Body of pancreas (tissue), 4 donors: ENCODE data around the gene TYMS. TPM values are rescaled to one million over a fixed set of nuclear protein-coding genes. Genes with fewer than 3 reads are reported as not detected.

ENCODE experiments used
- ATAC-seq: fragments of 150-250 bp; one replicate; pipeline ENCODE4 v1.9.1; 2016
- DNase-seq, 4 donors: peaks; one replicate each; pipeline ENCODE4 v3.0.0-alpha.2; 2019
- H3K27ac ChIP-seq, 4 donors: fragments of 200-600 bp; sonication (generic); 1 replicate in 3 of 4; 2 replicates in 1 of 4; pipeline versions ENCODE4 v1.5.1 to v1.6.1; 2016 to 2019; ENCODE audit warnings: mild to moderate bottlenecking in 1 of 4, mixed read lengths in 1 of 4, moderate library complexity in 1 of 4
- H3K27me3 ChIP-seq, 2 donors: fragments of 200-600 bp; sonication (generic); one replicate each; pipeline ENCODE4 v1.6.0; 2016; ENCODE audit warnings: mild to moderate bottlenecking in 1 of 2
- H3K36me3 ChIP-seq, 2 donors: fragments of 200-600 bp; sonication (generic); replicated peaks in 1 of 2; 2 replicates each; pipeline ENCODE4 v1.5.1; 2016; ENCODE audit warnings: low read depth in 2 of 2; ENCODE audit not compliant: insufficient read depth in 1 of 2
- H3K4me1 ChIP-seq: fragments of 200-600 bp; sonication (generic); one replicate; pipeline ENCODE4 v1.6.0; 2016
- H3K4me3 ChIP-seq, 2 donors: fragments of 200-600 bp; sonication (generic); 1 replicate in 1 of 2; 2 replicates in 1 of 2; pipeline ENCODE4 v1.5.1; 2016 to 2019
- H3K9me3 ChIP-seq, 3 donors: fragments of 200-600 bp; sonication (generic); 1 replicate in 2 of 3; 2 replicates in 1 of 3; pipeline ENCODE4 v1.5.1; 2016
- POLR2A ChIP-seq, 3 donors: fragments of 450-650 bp; IDR thresholded peaks; one replicate each; pipeline ENCODE4 v1.6.1; 2016; ENCODE audit warnings: antibody characterized with exemption in 3 of 3, mild to moderate bottlenecking in 2 of 3
- WGBS, 2 donors: methylation state at CpG; one replicate each; pipeline ENCODE4 v1.1.5; 2017; 5-methylcytosine and 5-hydroxymethylcytosine counted together
- intact Hi-C: fragments of 100-400 bp; cut with DNase I; formaldehyde crosslinking; loops from one replicate; pipeline ENCODE4 v1.15.1; 2023
- total RNA-seq, 2 donors: library from RNA; depleted of rRNA; stranded (reverse); fragments of >200 nt; gene quantifications; one replicate each; pipeline ENCODE4 v1.1.0, GENCODE V29; 2016
- TF ChIP-seq, protein P1 (sequence below), 7 experiments: fragments of 450-650 bp in 4 of 7; fragments of 200-600 bp in 3 of 7; sonication (generic) in 3 of 7; IDR thresholded peaks; one replicate each; pipeline ENCODE4 v1.5.1; 2016 to 2019; ENCODE audit warnings: antibody characterized with exemption in 7 of 7

Gene TYMS
- total RNA-seq, 2 donors from 2014 or later, result 1.8 to 7.6 TPM

DNA sequence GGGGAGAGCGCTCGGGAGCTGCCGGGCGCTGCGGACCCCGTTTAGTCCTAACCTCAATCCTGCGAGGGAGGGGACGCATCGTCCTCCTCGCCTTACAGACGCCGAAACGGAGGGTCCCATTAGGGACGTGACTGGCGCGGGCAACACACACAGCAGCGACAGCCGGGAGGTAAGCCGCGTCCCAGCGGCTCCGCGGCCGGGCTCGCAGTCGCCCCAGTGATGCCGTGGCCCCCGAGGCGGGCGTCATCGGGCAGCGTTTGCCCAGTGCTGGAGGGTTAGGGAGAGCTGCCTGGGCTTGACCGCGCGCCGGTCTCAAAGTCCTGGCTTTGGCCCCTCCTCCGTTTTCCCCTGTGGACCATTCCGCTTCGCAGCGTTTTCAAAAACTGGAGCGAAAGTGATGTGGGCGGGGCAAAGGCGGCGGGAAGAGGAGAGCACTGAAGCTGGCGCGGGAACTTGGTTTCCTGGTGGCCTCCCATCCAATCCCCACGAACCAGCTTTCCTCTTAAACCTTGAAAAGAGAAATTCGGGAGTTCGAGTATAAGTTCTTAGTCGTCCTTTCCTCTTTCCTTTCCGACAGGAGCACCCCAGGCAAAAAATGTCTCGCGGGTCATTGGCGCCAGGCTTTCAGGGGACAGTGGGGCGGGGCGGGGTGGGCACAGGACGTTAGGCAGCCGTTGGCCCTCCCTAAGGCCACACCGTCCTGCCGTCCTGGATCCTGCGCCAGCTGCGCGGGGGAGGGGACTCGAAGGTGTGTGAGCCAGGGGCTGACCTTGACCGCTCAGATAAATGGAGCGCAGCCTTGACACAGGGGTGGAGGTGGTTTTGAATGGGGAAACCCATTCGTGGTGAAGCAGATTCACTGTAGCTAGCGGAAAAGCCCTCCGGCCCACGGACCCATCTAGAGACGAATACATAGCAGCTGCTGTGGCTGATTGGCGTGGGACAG is 821 bp downstream of the TYMS start:
- ATAC-seq (peak; percentile 87), DNase-seq (peak; percentile 80 to 88 (median 84))
- Histone ChIP-seq H3K4me1 (peaks cover 17% of the 10 kb centered on the region), H3K9me3 (no peaks in the 10 kb centered on the region), H3K36me3 (no peaks in the 10 kb centered on the region), H3K27me3 (no peaks in the 10 kb centered on the region), H3K4me3 (peak overlapping the region; percentile 51 to 66), H3K27ac (peak overlapping the region; percentile 29 to 46 (median 38))
- intact Hi-C loops, result no loop called here
- TF ChIP-seq, protein P1, sequence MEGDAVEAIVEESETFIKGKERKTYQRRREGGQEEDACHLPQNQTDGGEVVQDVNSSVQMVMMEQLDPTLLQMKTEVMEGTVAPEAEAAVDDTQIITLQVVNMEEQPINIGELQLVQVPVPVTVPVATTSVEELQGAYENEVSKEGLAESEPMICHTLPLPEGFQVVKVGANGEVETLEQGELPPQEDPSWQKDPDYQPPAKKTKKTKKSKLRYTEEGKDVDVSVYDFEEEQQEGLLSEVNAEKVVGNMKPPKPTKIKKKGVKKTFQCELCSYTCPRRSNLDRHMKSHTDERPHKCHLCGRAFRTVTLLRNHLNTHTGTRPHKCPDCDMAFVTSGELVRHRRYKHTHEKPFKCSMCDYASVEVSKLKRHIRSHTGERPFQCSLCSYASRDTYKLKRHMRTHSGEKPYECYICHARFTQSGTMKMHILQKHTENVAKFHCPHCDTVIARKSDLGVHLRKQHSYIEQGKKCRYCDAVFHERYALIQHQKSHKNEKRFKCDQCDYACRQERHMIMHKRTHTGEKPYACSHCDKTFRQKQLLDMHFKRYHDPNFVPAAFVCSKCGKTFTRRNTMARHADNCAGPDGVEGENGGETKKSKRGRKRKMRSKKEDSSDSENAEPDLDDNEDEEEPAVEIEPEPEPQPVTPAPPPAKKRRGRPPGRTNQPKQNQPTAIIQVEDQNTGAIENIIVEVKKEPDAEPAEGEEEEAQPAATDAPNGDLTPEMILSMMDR (IDR thresholded peaks at IDR 0.05), result no peak
- peak in 2 of 3 donors; percentile 37 to 48 for TF ChIP-seq POLR2A (IDR thresholded peaks at IDR 0.05)
- WGBS, 2 donors, result 3 to 5% methylated on average over 40 to 69 of the region's 72 CpGs

DNA sequence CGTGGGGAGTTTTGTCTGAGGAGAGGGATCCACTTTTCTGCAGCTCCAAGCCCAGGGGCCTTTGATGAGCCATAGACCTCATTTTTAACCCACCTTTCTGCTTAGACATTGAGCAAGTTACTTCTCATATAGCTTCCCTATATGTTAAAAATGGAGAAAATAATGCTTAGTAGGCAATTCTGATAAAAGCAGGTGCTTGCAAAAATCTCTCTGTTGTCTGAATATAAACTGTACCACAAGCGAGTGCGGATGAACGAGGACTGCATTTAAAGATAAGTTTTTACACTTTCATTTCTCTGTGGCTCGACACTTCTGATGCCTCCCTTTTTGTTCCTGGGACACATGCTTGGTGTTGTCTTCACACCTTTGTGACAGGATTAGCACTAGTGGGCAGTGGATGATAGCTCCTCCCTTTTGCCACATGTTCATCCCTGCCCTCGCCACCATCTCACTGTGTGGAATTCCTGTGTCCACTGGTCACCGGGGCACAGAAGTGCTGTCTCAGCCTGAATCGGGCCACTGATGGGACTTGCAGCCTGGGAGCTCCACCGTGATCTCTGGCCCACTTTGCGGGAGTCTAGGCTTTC is 1.6 kb downstream of the TYMS start:
- Histone ChIP-seq H3K36me3 (no peaks in the 10 kb centered on the region), H3K4me3 (no peak overlapping the region), H3K4me1 (peaks cover 17% of the 10 kb centered on the region), H3K9me3 (no peaks in the 10 kb centered on the region), H3K27me3 (no peaks in the 10 kb centered on the region), H3K27ac (no peak overlapping the region)
- 76 to 77% methylated on average over 9 to 10 of the region's 10 CpGs for WGBS, 2 donors
- ATAC-seq, result no peak
- TF ChIP-seq POLR2A (IDR thresholded peaks at IDR 0.05), result no peak
- TF ChIP-seq, protein P1 (IDR thresholded peaks at IDR 0.05), result no peak
- intact Hi-C loops, result no loop called here
- DNase-seq, result no peak

DNA sequence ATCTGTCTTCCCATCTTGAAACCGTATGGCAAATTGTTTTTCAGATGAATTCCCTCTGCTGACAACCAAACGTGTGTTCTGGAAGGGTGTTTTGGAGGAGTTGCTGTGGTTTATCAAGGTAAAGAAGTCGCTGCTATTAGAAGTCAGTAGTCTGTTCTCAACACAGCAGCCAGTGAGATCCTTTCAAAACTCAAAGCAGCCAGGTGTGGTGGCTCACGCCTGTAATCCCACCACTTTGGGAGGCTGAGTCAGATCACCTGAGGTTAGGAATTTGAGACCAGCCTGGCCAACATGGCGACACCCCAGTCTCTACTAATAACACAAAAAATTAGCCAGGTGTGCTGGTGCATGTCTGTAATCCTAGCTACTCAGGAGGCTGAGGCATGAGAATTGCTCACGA is 2.1 kb downstream of the TYMS start:
- ATAC-seq (no peak), DNase-seq (no peak)
- intact Hi-C loops, result no loop called here
- Histone ChIP-seq H3K36me3 (no peaks in the 10 kb centered on the region), H3K27ac (no peak overlapping the region), H3K9me3 (no peaks in the 10 kb centered on the region), H3K4me3 (no peak overlapping the region), H3K27me3 (no peaks in the 10 kb centered on the region), H3K4me1 (peaks cover 17% of the 10 kb centered on the region)
- TF ChIP-seq, protein P1 (IDR thresholded peaks at IDR 0.05), result no peak
- 86 to 87% methylated on average over 6 of the region's 6 CpGs for WGBS, 2 donors

DNA sequence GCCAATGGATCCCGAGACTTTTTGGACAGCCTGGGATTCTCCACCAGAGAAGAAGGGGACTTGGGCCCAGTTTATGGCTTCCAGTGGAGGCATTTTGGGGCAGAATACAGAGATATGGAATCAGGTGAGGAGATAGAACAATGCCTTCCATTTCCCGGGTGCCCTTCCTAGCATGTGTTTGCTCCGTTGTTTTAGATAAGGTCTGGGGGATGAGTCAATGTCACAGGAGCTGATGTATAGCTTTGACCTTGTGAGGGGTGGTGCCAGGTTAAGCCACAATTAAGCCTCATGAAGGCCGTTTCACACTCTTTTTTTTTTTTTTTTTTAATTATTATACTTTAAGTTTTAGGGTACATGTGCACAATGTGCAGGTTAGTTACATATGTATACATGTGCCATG is 4.7 kb downstream of the TYMS start:
- DNase-seq (no peak), ATAC-seq (no peak)
- Histone ChIP-seq H3K4me3 (no peak overlapping the region), H3K27me3 (no peaks in the 10 kb centered on the region), H3K9me3 (no peaks in the 10 kb centered on the region), H3K4me1 (peaks cover 7% of the 10 kb centered on the region), H3K27ac (no peak overlapping the region), H3K36me3 (no peaks in the 10 kb centered on the region)
- intact Hi-C loops, result no loop called here
- TF ChIP-seq, protein P1 (IDR thresholded peaks at IDR 0.05), result no peak
- no peak for TF ChIP-seq POLR2A (IDR thresholded peaks at IDR 0.05)
- WGBS, 2 donors, result 95 to 96% methylated on average over 4 of the region's 4 CpGs
